Immature natural killer cell (primary cell): ENCODE data around the gene PTPN21. TPM values are rescaled to one million over a fixed set of nuclear protein-coding genes. Genes with fewer than 3 reads are reported as not detected.

Experiments used
- DNase-seq, 3 donors: peaks; one replicate each; pipeline ENCODE4 v3.0.0; 2022; ENCODE audit warnings: mixed read lengths in 1 of 3
- H3K27ac Mint-ChIP-seq, 6 donors: one replicate each; pipeline ENCODE4 v1.8.0; 2020; ENCODE audit warnings: mixed read lengths in 6 of 6, mild to moderate bottlenecking in 5 of 6, inconsistent platforms in 4 of 6, moderate library complexity in 3 of 6
- H3K27me3 Mint-ChIP-seq, 3 donors: one replicate each; pipeline ENCODE4 v1.8.0; 2020 to 2021; ENCODE audit warnings: low read depth in 3 of 3, mild to moderate bottlenecking in 3 of 3, mixed read lengths in 3 of 3, moderate library complexity in 3 of 3, inconsistent platforms in 1 of 3
- H3K36me3 Mint-ChIP-seq, 3 donors: one replicate each; pipeline ENCODE4 v1.8.0; 2020; ENCODE audit warnings: mixed read lengths in 3 of 3, inconsistent platforms in 2 of 3, mild to moderate bottlenecking in 2 of 3
- H3K4me1 Mint-ChIP-seq, 2 donors: one replicate each; pipeline ENCODE4 v1.8.0; 2020; ENCODE audit warnings: inconsistent platforms in 2 of 2, mild to moderate bottlenecking in 2 of 2, mixed read lengths in 2 of 2, moderate library complexity in 1 of 2
- H3K4me3 Mint-ChIP-seq, 5 donors: one replicate each; pipeline ENCODE4 v1.8.0; 2020; ENCODE audit warnings: mild to moderate bottlenecking in 5 of 5, mixed read lengths in 5 of 5, inconsistent platforms in 3 of 5, moderate library complexity in 3 of 5
- H3K9me3 Mint-ChIP-seq, 6 donors: one replicate each; pipeline ENCODE4 v1.8.0; 2020; ENCODE audit warnings: mild to moderate bottlenecking in 6 of 6, mixed read lengths in 6 of 6, inconsistent platforms in 4 of 6, moderate library complexity in 3 of 6
- polyA plus RNA-seq, 3 donors: library from polyadenylated mRNA; unstranded; fragments of 300-500 nt; fragmentation: Illumina TruSeq; gene quantifications; one replicate each; pipeline ENCODE4 v1.2.3, GENCODE V29; 2021

PTPN21 gene
- polyA plus RNA-seq, 3 donors from 2014 or later: not detected

DNA sequence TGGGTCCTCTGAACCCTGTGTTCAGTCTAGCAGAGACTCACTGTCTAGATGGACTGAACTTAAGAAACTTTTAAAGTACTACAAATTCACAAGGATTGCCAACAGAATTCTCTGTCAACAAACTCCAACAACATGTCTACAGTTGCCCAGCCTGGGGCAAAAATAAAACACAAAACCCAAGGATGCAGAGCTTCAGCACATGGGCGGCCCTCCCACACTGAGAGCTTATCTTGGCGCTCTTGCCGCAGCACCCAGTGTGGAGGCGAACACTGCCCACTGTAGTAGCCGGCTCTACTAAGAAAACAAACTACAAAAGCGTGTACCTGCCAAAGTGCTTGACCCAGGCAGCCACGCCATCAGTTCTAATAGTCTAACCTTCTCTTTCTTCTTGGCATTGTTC is 66.7 kb downstream of the PTPN21 start:
- no peak overlapping the region for H3K4me3 Mint-ChIP-seq
- H3K9me3 Mint-ChIP-seq: no peaks in the 10 kb centered on the region
- H3K27ac Mint-ChIP-seq: no peak overlapping the region
- peaks cover 2 to 9% (median 4%) of the 10 kb centered on the region in 3 donors for H3K27me3 Mint-ChIP-seq
- H3K36me3 Mint-ChIP-seq: no peaks in the 10 kb centered on the region
- DNase-seq: no peak
- peaks cover 0 to 4% of the 10 kb centered on the region in 2 donors for H3K4me1 Mint-ChIP-seq

GRCh38 chr14:88482524-88482923 is 72.3 kb downstream of the PTPN21 start:
- H3K9me3 Mint-ChIP-seq: no peaks in the 10 kb centered on the region
- H3K4me1 Mint-ChIP-seq: no peaks in the 10 kb centered on the region
- peaks cover 2 to 12% (median 7%) of the 10 kb centered on the region in 3 donors for H3K27me3 Mint-ChIP-seq
- no peaks in the 10 kb centered on the region for H3K36me3 Mint-ChIP-seq
- DNase-seq: no peak
- no peak overlapping the region for H3K4me3 Mint-ChIP-seq
- no peak overlapping the region for H3K27ac Mint-ChIP-seq

DNA sequence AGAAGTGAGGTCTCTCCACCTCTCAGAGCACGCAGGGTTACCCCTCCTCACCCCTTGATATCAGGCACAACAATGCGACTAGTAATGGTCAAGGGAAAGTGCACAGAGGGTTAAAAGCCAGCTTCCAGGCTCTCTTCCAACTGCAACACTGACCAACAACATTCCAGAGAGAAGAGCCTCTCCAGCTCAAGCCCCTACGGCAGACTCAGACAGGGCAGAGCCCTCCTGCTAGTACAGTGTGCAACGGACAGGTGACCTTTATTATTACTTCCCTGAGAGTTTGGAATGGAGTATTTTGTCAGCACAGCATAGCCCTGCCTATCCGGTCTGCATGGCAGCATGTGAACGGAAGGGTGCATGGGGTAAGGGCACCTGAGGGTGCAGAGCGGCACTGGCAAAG is 73.0 kb downstream of the PTPN21 start:
- Mint-ChIP-seq H3K27ac (no peak overlapping the region), H3K27me3 (peaks cover 2 to 12% (median 7%) of the 10 kb centered on the region in 3 donors), H3K4me3 (no peak overlapping the region), H3K36me3 (no peaks in the 10 kb centered on the region), H3K9me3 (no peaks in the 10 kb centered on the region), H3K4me1 (no peaks in the 10 kb centered on the region)
- DNase-seq: no peak

GRCh38 chr14:88481059-88481458 is 73.7 kb downstream of the PTPN21 start:
- H3K27ac Mint-ChIP-seq: no peak overlapping the region

GRCh38 chr14:88479574-88479987 is 75.2 kb downstream of the PTPN21 start:
- H3K4me3 Mint-ChIP-seq: no peak overlapping the region
- no peaks in the 10 kb centered on the region for H3K9me3 Mint-ChIP-seq
- H3K4me1 Mint-ChIP-seq: no peaks in the 10 kb centered on the region
- peaks cover 2 to 14% (median 5%) of the 10 kb centered on the region in 3 donors for H3K27me3 Mint-ChIP-seq
- DNase-seq: no peak
- H3K27ac Mint-ChIP-seq: no peak overlapping the region
- no peaks in the 10 kb centered on the region for H3K36me3 Mint-ChIP-seq

More at GRCh38 chr14:88481059-88481458, 73.7 kb downstream of the PTPN21 start:
- no peaks in the 10 kb centered on the region for H3K9me3 Mint-ChIP-seq
- H3K4me1 Mint-ChIP-seq: no peaks in the 10 kb centered on the region
- H3K27me3 Mint-ChIP-seq: peaks cover 2 to 12% (median 7%) of the 10 kb centered on the region in 3 donors
- H3K36me3 Mint-ChIP-seq: no peaks in the 10 kb centered on the region
- no peak overlapping the region for H3K4me3 Mint-ChIP-seq
- no peak for DNase-seq

DNA sequence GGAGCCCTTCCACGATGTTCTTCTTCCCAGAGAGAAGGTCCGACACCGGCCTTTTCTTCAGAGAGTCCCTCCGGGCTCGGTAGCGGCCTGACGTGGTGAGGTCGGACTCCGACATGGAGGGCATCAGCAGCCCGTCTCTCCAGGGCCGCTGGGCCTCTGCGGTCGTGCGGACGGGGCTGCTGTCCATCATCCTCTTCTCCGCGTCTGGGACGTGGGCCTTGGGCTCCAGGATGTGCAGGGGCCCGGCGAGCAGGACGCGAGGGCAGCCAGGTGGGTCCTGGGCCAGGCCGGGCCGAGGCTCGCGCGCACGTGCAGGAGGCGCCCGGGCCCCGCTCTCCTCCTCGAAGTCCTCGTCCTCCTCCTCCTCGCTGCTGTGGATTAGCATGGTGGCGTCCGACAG is 75.9 kb downstream of the PTPN21 start:
- H3K36me3 Mint-ChIP-seq: no peaks in the 10 kb centered on the region
- no peaks in the 10 kb centered on the region for H3K9me3 Mint-ChIP-seq
- no peak for DNase-seq
- no peak overlapping the region for H3K27ac Mint-ChIP-seq
- peaks cover 2 to 14% (median 5%) of the 10 kb centered on the region in 3 donors for H3K27me3 Mint-ChIP-seq
- no peak overlapping the region for H3K4me3 Mint-ChIP-seq
- no peaks in the 10 kb centered on the region for H3K4me1 Mint-ChIP-seq

- no peak for DNase-seq
- Mint-ChIP-seq H3K9me3 (no peaks in the 10 kb centered on the region), H3K4me3 (no peak overlapping the region), H3K27ac (no peak overlapping the region), H3K36me3 (no peaks in the 10 kb centered on the region), H3K27me3 (peaks cover 2 to 10% (median 3%) of the 10 kb centered on the region in 3 donors), H3K4me1 (no peaks in the 10 kb centered on the region)
Observed at GRCh38 chr14:88477513-88478250, 77.1 kb downstream of the PTPN21 start.

DNA sequence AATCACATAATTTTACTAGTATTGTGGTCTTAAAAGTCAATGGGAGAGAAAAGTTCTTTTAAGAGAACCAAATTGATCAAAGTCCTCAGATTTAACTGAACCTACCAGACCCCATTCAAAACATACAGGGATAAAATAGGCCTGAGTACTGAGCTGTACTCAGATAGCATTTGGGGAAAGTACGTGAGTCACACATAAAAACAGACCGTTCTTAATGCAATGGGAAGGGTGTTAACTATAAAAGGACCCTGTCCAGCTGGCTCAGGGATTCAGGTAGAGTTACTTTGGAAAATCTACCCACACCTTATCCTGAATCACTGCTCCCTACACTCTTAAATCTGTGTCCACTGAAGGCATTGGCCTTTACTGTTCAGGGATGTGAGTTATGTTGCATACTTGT is 78.0 kb downstream of the PTPN21 start:
- Mint-ChIP-seq H3K4me3 (no peak overlapping the region), H3K27ac (no peak overlapping the region), H3K36me3 (no peaks in the 10 kb centered on the region), H3K9me3 (no peaks in the 10 kb centered on the region), H3K4me1 (no peaks in the 10 kb centered on the region), H3K27me3 (peaks cover 0 to 7% (median 2%) of the 10 kb centered on the region in 3 donors)
- DNase-seq: no peak

DNA sequence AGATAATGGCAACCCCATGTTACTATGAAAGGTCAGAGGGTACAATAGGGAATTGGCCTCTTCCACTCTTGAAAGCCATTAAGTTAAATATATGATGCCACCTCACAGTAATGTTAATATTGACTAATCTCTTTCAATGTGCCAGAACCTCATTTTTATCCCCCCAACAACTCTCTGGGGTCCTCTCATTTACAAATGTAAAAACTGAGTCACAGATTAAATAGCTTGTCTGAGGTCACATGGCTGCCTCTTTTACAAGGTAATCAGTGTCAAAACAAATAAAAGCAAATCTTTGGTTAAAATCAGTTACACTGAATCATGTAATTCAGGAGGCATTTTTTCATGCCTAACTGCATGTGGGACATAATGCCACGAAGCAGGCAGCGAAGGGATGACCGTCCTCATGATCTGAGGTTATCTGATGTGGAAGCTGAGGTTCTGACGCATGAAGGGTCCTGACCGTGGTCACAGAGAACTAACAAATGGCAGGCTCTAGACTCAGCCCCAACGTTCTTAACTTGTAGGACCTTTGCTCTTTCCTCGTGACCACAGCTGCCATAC is 78.5 kb downstream of the PTPN21 start:
- Mint-ChIP-seq H3K4me1 (no peaks in the 10 kb centered on the region), H3K27ac (no peak overlapping the region), H3K36me3 (no peaks in the 10 kb centered on the region), H3K27me3 (peaks cover 2 to 4% (median 2%) of the 10 kb centered on the region in 3 donors), H3K4me3 (no peak overlapping the region), H3K9me3 (no peaks in the 10 kb centered on the region)
- DNase-seq: no peak

GRCh38 chr14:88473791-88474190 is 81.0 kb downstream of the PTPN21 start:
- H3K36me3 Mint-ChIP-seq: no peaks in the 10 kb centered on the region
- H3K27ac Mint-ChIP-seq: no peak overlapping the region
- DNase-seq: no peak
- no peaks in the 10 kb centered on the region for H3K4me1 Mint-ChIP-seq
- no peak overlapping the region for H3K4me3 Mint-ChIP-seq
- H3K27me3 Mint-ChIP-seq: peaks cover 2 to 3% (median 2%) of the 10 kb centered on the region in 3 donors
- no peaks in the 10 kb centered on the region for H3K9me3 Mint-ChIP-seq

DNA sequence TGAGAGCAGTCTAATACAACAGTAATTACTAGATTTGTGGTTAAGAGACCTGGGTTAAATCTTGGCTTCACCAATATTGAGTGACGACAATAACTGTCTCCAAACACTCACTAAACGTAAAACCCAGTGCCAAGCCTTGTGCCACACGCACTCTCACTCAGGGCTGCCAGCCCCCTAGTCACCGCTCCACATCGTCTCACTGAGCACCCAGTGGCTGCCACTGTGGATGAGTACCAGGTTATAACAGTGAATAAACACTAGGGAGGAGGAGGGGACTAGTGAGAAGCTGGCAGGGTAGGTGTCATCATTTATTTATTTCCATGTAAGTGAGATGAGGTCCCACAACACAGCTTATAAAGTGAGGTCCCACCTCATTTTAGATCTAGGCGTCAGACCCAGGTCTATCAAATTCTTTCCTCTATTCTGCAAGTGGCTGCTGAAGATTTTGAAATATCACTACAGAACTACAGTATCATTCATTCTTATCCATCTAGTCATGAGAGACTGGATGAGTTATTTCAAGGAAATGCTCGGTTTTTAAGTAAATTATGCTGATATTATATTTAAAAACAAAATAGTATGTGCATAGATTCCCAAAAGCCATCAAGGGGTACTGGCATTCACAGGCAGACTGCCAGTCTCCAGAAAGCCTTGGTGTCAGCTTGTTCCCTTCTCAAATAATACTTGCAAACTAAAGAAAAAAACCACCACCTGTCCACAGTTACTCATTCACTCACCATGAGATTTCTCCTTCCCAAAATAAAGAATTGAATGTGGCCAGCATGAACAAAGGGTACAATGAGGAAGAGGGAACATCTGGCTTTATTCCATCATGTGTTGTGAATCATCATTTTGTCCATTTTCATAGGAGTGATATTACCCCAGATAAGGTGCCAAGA is 84.0 kb downstream of the PTPN21 start:
- H3K27ac Mint-ChIP-seq: no peak overlapping the region
- no peak for DNase-seq
- no peaks in the 10 kb centered on the region for H3K4me1 Mint-ChIP-seq
- H3K27me3 Mint-ChIP-seq: peaks cover 0 to 3% (median 2%) of the 10 kb centered on the region in 3 donors
- no peaks in the 10 kb centered on the region for H3K36me3 Mint-ChIP-seq
- H3K9me3 Mint-ChIP-seq: no peaks in the 10 kb centered on the region
- H3K4me3 Mint-ChIP-seq: no peak overlapping the region

DNA sequence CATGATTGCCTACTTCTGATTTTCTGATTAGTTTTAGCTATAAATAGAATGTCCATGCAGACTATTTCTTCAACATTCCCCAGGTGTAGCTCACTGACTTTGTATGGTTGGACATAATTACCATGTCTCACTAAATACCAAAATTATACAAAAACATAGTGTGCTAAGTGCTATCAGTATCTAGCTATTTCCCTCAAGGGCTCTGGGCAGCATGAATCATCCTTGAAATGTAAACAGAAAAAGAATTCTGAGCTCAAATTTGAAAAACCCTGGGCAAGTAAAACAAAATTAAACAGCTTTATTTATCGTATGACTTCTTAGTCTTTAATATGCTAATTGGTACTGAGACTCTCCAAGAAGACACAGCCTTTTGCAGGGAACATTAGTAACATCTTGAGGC is 86.4 kb downstream of the PTPN21 start:
- Mint-ChIP-seq H3K27me3 (peaks cover 0 to 2% (median 2%) of the 10 kb centered on the region in 3 donors), H3K4me3 (no peak overlapping the region), H3K9me3 (no peaks in the 10 kb centered on the region), H3K4me1 (no peaks in the 10 kb centered on the region), H3K36me3 (no peaks in the 10 kb centered on the region), H3K27ac (no peak overlapping the region)
- no peak for DNase-seq

DNA sequence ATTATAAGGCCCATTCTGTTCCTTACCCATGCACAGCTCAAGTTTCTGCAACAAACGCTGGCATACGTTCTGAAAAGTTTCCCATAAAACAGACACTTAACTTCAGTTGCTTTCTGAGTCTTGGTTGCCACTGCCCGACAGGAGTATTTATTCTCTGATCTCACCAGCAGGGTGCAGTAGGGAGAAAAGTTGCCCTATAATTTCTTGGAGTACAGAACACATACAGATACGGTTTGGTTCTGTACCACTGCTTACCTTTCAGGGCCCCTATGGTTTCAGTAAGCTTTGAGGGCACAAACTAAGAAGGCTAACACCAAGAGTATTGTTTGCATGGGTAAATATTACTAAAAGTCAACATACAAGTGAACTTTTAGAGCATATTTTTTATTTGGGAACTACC is 91.5 kb downstream of the PTPN21 start:
- Mint-ChIP-seq H3K36me3 (peaks cover 7 to 26% (median 13%) of the 10 kb centered on the region in 3 donors), H3K27me3 (no peaks in the 10 kb centered on the region), H3K4me3 (no peak overlapping the region), H3K9me3 (no peaks in the 10 kb centered on the region), H3K4me1 (no peaks in the 10 kb centered on the region), H3K27ac (no peak overlapping the region)
- peak in 1 of 3 donors; percentile 5 for DNase-seq

DNA sequence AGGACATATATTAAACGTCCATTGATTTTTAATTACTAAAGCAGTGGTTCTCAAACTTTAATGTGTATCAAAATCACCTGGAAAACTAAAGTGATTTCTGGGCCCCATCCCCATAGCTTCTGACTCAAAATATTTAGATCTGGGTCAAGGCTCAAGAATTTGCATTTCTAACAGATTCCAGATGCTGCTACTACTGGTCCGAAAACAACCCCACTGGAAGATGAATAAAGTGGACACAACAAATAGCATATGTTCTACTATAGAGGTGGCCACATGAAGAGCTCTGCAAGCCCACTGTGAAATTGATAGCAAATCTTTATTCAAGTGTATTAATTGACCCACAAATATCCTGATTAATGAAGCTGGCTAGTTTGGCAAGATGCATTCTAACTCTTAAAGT is 99.9 kb downstream of the PTPN21 start:
- Mint-ChIP-seq H3K9me3 (peaks cover 0 to 13% (median 4%) of the 10 kb centered on the region in 6 donors), H3K4me3 (no peak overlapping the region), H3K36me3 (peaks cover 20 to 48% (median 36%) of the 10 kb centered on the region in 3 donors), H3K27me3 (peaks cover 0 to 1% (median 0%) of the 10 kb centered on the region in 3 donors), H3K27ac (no peak overlapping the region), H3K4me1 (no peaks in the 10 kb centered on the region)
- no peak for DNase-seq
